Measurements from ENCODE around the gene DCT.

DCT gene

DNA sequence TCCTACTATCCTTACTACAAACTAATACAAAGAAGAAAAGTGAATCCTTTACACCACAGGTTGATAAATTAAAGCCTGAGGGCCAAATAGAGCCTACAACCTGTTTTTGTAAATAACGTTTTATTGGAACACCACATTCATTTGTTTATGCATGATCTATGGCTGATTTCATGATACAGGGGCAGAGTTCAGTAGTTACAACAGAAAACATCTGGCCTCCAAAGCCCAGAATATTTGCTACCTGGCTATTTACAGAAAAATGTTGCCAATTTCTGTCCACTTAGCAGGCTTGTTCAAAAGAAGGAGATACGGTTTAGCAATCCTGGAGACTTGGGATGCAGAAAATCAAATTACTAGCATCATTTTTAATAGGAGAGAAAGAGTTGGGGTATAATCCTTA, 24.1 kb downstream of the DCT start:
- no peak overlapping the region for H3K27ac ChIP-seq
- no peak for DNase-seq (ENCODE audit: low read depth, low spot score)

- no peak for DNase-seq (ENCODE audit: low read depth, low spot score)
- H3K27ac ChIP-seq: no peak overlapping the region
Observed at GRCh38 chr13:94454906-94455305, 24.6 kb downstream of the DCT start.

GRCh38 chr13:94454334-94454733, 25.1 kb downstream of the DCT start:
- no peak for DNase-seq (ENCODE audit: low read depth, low spot score)
- no peak overlapping the region for H3K27ac ChIP-seq

DNA sequence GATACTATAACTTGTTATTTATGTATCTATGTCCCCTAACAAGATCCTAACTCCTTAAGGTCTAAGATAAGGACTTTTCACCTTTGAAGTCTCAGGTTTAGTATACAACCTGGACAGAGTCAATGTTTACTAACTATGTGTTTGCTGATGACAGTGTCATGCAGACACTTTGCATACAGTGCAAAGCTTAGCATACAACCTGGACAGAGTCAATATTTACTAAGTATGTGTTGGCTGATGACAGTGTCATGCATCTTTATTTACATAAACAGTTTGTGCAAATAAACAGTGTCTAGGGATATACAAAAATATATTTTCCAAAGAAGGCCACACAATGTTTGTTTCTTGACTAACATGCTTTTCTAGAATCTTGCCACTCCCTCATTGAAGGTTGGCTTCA, 34.7 kb downstream of the DCT start:
- no peak for DNase-seq (ENCODE audit: low read depth, low spot score)
- no peak overlapping the region for H3K27ac ChIP-seq

- no peak for DNase-seq (ENCODE audit: low read depth, low spot score)
- no peak overlapping the region for H3K27ac ChIP-seq
Observed at GRCh38 chr13:94435604-94436226, 43.8 kb downstream of the DCT start.

GRCh38 chr13:94433055-94433961, 46.2 kb downstream of the DCT start:
- H3K27ac ChIP-seq: no peak overlapping the region
- DNase-seq (ENCODE audit: low read depth, low spot score): no peak

DNA sequence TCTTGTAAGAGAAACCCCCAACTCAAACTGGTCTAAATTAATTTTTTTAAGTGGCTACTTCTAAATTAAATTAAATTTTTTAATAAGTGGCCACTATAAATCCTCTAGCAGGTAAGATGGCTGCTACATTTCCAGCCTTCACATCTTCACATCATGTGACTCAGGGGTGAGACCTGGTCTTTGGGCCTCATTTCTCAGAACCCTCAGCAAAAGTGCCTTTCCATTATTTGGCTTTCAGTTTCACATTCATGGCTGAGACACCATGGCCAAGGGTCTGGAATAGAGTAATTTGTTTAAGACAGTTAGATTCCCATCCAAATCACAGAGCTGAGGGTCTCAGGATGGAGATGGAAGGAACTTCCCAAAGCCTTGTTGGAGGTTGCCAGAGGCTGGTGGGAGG, 47.5 kb downstream of the DCT start:
- H3K27ac ChIP-seq: no peak overlapping the region
- no peak for DNase-seq (ENCODE audit: low read depth, low spot score)

DNA sequence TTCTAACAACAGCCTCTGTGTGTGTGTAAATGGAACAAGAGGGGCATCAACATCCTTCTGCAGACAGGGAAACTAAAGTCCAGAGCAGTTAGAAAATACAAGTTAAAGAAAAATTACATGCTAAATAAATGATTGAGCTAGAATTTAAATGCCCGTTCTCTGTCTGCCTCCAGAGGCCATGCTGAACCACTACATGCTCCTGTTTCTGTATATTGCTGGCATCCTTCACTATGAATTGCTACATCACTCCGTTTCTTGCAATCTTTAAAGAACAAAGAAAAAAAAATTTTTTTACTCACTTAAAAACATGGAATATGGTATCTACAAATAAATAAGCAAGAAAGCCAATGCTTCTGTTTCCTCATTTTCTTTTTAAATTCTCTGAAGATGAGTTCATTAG, 47.9 kb downstream of the DCT start:
- DNase-seq (ENCODE audit: low read depth, low spot score): no peak
- H3K27ac ChIP-seq: no peak overlapping the region

DNA sequence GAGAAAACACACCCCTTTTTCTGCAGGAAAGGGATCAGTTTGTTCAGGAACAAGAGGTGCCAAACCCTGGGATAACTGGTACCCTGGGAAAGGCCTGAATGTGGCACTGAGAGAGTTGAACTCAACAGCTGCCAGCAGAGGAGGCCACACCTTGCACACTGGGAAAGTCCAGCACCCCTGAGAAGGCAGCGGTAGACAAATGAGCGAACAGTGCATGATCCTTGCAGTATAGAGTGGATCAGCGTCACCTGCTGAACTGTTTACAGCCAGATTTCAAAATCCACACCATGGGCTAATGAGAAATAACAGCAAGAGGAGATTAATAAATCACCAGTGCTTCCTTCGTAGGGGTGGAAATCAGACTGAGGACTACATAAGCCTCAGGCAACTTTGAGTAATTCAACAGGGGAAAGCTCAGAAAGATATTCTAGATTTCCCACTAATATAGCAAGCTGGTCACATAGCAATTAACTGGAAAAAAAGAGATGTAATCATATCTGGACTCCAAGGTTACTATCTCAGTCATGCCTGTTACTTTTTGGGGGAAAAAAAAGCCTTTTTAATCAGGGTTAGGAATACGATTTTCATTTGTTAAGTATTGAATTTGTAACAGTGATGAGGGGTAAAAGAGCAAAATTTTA, 52.0 kb downstream of the DCT start:
- H3K27ac ChIP-seq: no peak overlapping the region
- no peak for DNase-seq (ENCODE audit: low read depth, low spot score)

- H3K27ac ChIP-seq: no peak overlapping the region
- DNase-seq (ENCODE audit: low read depth, low spot score): no peak
Observed at GRCh38 chr13:94419925-94420305, 59.6 kb downstream of the DCT start.

DNA sequence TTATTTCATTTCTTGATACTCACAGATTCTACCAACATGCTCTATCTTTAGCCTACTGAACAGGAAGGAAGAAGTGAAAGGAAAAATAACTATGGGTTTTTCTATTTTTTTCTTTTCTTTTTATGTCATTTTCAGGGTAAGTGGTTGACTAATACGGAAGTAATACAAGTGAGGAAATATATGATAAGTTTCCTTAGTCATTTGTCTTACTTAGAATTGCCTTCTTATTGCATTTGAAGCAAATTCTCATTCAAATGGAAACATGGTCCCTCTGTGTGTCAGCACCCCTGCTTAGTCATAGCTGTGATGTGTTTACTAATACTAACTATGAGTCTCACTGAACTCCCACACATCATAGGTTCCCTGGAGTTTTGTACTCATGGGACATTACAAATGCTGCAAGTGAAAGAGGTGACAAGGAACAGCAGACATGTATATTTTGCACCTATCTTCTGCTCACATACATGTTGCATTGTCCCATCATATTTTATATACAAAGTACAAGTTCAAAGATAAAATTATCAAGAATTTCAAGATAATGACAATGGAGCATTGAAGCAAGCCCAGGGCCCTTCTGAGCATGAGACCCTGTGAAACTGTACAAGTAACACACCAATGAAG, 60.1 kb downstream of the DCT start:
- peak overlapping the region; percentile 29 for H3K27ac ChIP-seq
- DNase-seq (ENCODE audit: low read depth, low spot score): peak; percentile 24

- DNase-seq (ENCODE audit: low read depth, low spot score): no peak
Observed at GRCh38 chr13:94417294-94417693, 62.2 kb downstream of the DCT start.

DNA sequence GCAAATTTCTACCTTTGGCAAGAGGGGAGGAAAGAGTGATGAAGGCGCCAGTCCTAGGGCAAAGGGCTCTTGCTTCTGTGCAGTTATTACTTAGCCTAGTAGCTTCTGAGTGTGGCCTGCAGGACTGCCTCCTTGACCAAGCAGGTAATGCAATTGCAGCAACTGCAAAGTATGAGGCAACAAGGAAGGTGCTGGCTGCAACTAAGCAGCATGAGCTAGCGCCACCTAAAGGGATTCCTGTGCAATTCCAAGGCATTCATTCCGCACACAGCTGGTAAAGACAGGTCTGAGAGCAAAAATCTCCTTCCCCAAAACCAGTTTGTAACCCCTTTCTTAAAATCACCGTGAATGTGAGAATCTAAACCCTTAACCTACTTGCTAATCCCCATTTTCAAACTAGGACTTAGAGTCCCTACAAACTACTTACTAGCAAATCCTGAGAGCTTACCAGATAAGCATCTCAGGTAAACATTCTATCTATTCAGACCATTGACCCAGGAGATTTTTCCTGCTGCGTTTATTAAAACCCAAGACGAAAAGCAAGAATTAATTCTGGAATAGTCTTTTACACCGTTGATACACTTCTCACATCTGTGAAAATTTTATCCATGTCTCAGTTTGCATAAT, 62.9 kb downstream of the DCT start:
- H3K27ac ChIP-seq: no peak overlapping the region
- no peak for DNase-seq (ENCODE audit: low read depth, low spot score)

More at GRCh38 chr13:94417294-94417693, 62.2 kb downstream of the DCT start:
- no peak overlapping the region for H3K27ac ChIP-seq

- no peak for DNase-seq (ENCODE audit: low read depth, low spot score)
- no peak overlapping the region for H3K27ac ChIP-seq
Observed at GRCh38 chr13:94415500-94416237, 63.8 kb downstream of the DCT start.

GRCh38 chr13:94414708-94415107, 64.8 kb downstream of the DCT start:
- no peak for DNase-seq (ENCODE audit: low read depth, low spot score)

GRCh38 chr13:94414141-94414540, 65.3 kb downstream of the DCT start:
- no peak for DNase-seq (ENCODE audit: low read depth, low spot score)
- H3K27ac ChIP-seq: no peak overlapping the region

More at GRCh38 chr13:94414708-94415107, 64.8 kb downstream of the DCT start:
- H3K27ac ChIP-seq: no peak overlapping the region

- DNase-seq (ENCODE audit: low read depth, low spot score): no peak
- no peak overlapping the region for H3K27ac ChIP-seq
Observed at GRCh38 chr13:94413598-94413944, 65.9 kb downstream of the DCT start.

GRCh38 chr13:94412870-94413597, 66.4 kb downstream of the DCT start:
- DNase-seq (ENCODE audit: low read depth, low spot score): no peak

GRCh38 chr13:94411747-94412146, 67.7 kb downstream of the DCT start:
- H3K27ac ChIP-seq: no peak overlapping the region

More at GRCh38 chr13:94412870-94413597, 66.4 kb downstream of the DCT start:
- no peak overlapping the region for H3K27ac ChIP-seq

More at GRCh38 chr13:94411747-94412146, 67.7 kb downstream of the DCT start:
- no peak for DNase-seq (ENCODE audit: low read depth, low spot score)
